Measurements from ENCODE around the gene MTHFS.

GRCh38 chr15:79942741-79943481 lies 46.1 kb upstream of the MTHFS start:
- no peak for TF ChIP-seq CTCF (IDR thresholded peaks at IDR 0.05)
- no peak for TF ChIP-seq EP300 (IDR thresholded peaks at IDR 0.05)
- TF ChIP-seq POLR2AphosphoS5 (IDR thresholded peaks at IDR 0.05) = no peak
